HepG2 (cell line): ENCODE data around the gene FUCA2. TPM values are rescaled to one million over a fixed set of nuclear protein-coding genes. Genes with fewer than 3 reads are reported as not detected.

ENCODE experiments used
- MAFK ChIP-seq, 2 experiments: IDR thresholded peaks in 1 of 2; conservative IDR thresholded peaks in 1 of 2; 2 replicates each; pipeline ENCODE4 v1.6.1; 2011; ENCODE audit warnings: improper control_type of control experiment in 2 of 2, low read length in 2 of 2
- POGZ ChIP-seq: sonication (generic); formaldehyde crosslinking; IDR thresholded peaks from 2 replicates; pipeline ENCODE4 v1.4.0; 2020; ENCODE audit warnings: mild to moderate bottlenecking, missing genetic modification reagents
- RARA ChIP-seq: IDR thresholded peaks from 2 replicates; pipeline ENCODE4 v1.6.1; 2016; ENCODE audit warnings: missing genetic modification reagents, missing compliant biosample characterization
- U2AF1 ChIP-seq: fragments of 200-400 bp; formaldehyde crosslinking; optimal IDR thresholded peaks from 2 replicates; pipeline ENCODE3; 2017; ENCODE audit warnings: mild to moderate bottlenecking, low read depth, low read length
- ZNF501 ChIP-seq: sonication (generic); formaldehyde crosslinking; IDR thresholded peaks from 2 replicates; pipeline ENCODE4 v1.5.1; 2020; ENCODE audit warnings: mild to moderate bottlenecking, moderate library complexity, missing genetic modification reagents
- ZNF761 ChIP-seq: sonication (generic); formaldehyde crosslinking; conservative IDR thresholded peaks from 2 replicates; pipeline ENCODE4 v1.4.0; 2020; ENCODE audit warnings: mild to moderate bottlenecking, missing genetic modification reagents
- polyA plus RNA-seq, 8 experiments: library from polyadenylated mRNA; depleted of rRNA in 3 of 8; stranded (reverse) in 7 of 8; unstranded in 1 of 8; fragments of >200 nt; fragmentation: Illumina TruSeq in 4 of 8; extraction: Trizol in 4 of 8; gene quantifications; 2 replicates each; pipeline versions ENCODE4 v1.2.1 to v1.2.3, GENCODE V29; 2011 to 2016; ENCODE audit warnings: low read depth in 4 of 8, missing spikeins in 1 of 8, mixed read lengths in 1 of 8; ENCODE audit not compliant: insufficient read depth in 1 of 8
- total RNA-seq, 5 experiments: library from RNA; depleted of rRNA; stranded (reverse); fragments of >200 nt; fragmentation: Illumina TruSeq; extraction: Trizol; gene quantifications; 2 replicates each; pipeline ENCODE4 v1.2.3, GENCODE V29; 2016; ENCODE audit warnings: low read depth in 1 of 5
- TF ChIP-seq, protein P1 (sequence below): sonication (generic); formaldehyde crosslinking; IDR thresholded peaks from 2 replicates; pipeline ENCODE4 v1.4.0; 2020; ENCODE audit warnings: missing genetic modification reagents, borderline replicate concordance
- TF ChIP-seq, protein P2 (sequence below): sonication (generic); formaldehyde crosslinking; IDR thresholded peaks from 2 replicates; pipeline ENCODE4 v1.4.0; 2020; ENCODE audit warnings: mild to moderate bottlenecking, low read depth, missing genetic modification reagents
- TF ChIP-seq, protein P3 (sequence below): sonication (generic); formaldehyde crosslinking; IDR thresholded peaks from one replicate; pipeline ENCODE4 v1.5.1; 2020; ENCODE audit warnings: mild to moderate bottlenecking, missing genetic modification reagents; ENCODE audit errors: not compliant biosample characterization
- TF ChIP-seq, protein P4 (sequence below): sonication (generic); formaldehyde crosslinking; IDR thresholded peaks from 2 replicates; pipeline ENCODE4 v1.5.0; 2020; ENCODE audit warnings: missing genetic modification reagents
- TF ChIP-seq, protein P5 (sequence below): sonication (generic); formaldehyde crosslinking; IDR thresholded peaks from 2 replicates; pipeline ENCODE4 v1.5.0; 2020; ENCODE audit warnings: mild to moderate bottlenecking, low read depth, missing genetic modification reagents, borderline replicate concordance

FUCA2 gene
- total and polyA plus RNA-seq, 2 of the 13 experiments (the other 11 are each of a cell fraction or from before 2014, with no cell fraction given), result 87.4 to 144 TPM

DNA sequence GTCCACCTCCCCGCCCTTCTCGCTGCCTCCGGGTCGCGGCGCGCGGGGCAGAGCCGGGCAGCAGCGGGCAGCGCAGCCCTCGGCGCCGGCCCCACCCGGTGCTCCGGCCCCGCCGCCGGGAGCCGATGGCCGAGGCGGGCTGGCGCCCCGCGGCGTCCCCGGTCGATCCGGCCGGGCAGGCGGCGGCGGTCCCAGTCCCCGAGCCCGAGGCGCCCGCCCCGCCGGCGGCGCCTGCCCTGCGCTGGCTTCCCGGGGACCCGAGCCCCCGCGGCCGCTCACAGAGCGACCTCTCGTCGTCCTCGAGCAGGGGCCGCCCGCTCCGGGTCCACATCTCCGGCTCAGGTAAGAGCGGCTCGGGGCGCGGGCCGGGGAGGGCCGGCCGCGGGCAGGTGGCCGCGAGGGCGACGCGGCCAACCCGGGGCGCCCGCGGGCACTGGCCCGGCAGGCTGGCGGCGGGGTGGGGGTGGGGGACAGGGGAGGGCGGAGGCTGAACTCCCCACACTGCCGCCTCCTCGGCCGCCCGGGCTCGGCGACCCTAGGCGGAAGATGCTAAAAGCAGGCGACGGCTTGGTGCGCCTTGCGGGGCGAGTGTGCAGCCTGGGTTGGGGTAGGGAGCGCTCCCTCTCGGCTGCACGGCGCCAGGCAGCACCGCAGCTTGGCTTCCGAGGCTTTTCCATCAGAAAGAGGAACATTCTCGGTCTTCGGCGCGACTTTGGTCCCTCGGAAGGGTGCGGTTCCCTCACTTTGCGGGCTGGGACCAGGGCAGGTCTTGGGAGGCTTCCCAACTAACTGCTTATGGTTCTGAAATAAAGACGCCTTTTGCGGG lies 25.6 kb upstream of the FUCA2 start (continued):
- TF ChIP-seq, protein P1, sequence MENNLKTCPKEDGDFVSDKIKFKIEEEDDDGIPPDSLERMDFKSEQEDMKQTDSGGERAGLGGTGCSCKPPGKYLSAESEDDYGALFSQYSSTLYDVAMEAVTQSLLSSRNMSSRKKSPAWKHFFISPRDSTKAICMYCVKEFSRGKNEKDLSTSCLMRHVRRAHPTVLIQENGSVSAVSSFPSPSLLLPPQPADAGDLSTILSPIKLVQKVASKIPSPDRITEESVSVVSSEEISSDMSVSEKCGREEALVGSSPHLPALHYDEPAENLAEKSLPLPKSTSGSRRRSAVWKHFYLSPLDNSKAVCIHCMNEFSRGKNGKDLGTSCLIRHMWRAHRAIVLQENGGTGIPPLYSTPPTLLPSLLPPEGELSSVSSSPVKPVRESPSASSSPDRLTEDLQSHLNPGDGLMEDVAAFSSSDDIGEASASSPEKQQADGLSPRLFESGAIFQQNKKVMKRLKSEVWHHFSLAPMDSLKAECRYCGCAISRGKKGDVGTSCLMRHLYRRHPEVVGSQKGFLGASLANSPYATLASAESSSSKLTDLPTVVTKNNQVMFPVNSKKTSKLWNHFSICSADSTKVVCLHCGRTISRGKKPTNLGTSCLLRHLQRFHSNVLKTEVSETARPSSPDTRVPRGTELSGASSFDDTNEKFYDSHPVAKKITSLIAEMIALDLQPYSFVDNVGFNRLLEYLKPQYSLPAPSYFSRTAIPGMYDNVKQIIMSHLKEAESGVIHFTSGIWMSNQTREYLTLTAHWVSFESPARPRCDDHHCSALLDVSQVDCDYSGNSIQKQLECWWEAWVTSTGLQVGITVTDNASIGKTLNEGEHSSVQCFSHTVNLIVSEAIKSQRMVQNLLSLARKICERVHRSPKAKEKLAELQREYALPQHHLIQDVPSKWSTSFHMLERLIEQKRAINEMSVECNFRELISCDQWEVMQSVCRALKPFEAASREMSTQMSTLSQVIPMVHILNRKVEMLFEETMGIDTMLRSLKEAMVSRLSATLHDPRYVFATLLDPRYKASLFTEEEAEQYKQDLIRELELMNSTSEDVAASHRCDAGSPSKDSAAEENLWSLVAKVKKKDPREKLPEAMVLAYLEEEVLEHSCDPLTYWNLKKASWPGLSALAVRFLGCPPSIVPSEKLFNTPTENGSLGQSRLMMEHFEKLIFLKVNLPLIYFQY (CRISPR knock-in tag), result no peak
- TF ChIP-seq ZNF501 (CRISPR knock-in tag) (no peak), MAFK (conservative IDR thresholded peaks at IDR 0.05 in 1 of 2, IDR thresholded peaks at IDR 0.05 in 1 of 2; ENCODE audit: low read length in 2 of 2) (no peak), U2AF1 (no peak), RARA (no peak), POGZ (CRISPR knock-in tag) (no peak), ZNF761 (CRISPR knock-in tag) (no peak)
- TF ChIP-seq, protein P2, sequence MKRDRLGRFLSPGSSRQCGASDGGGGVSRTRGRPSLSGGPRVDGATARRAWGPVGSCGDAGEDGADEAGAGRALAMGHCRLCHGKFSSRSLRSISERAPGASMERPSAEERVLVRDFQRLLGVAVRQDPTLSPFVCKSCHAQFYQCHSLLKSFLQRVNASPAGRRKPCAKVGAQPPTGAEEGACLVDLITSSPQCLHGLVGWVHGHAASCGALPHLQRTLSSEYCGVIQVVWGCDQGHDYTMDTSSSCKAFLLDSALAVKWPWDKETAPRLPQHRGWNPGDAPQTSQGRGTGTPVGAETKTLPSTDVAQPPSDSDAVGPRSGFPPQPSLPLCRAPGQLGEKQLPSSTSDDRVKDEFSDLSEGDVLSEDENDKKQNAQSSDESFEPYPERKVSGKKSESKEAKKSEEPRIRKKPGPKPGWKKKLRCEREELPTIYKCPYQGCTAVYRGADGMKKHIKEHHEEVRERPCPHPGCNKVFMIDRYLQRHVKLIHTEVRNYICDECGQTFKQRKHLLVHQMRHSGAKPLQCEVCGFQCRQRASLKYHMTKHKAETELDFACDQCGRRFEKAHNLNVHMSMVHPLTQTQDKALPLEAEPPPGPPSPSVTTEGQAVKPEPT (CRISPR knock-in tag), result no peak
- TF ChIP-seq, protein P3, sequence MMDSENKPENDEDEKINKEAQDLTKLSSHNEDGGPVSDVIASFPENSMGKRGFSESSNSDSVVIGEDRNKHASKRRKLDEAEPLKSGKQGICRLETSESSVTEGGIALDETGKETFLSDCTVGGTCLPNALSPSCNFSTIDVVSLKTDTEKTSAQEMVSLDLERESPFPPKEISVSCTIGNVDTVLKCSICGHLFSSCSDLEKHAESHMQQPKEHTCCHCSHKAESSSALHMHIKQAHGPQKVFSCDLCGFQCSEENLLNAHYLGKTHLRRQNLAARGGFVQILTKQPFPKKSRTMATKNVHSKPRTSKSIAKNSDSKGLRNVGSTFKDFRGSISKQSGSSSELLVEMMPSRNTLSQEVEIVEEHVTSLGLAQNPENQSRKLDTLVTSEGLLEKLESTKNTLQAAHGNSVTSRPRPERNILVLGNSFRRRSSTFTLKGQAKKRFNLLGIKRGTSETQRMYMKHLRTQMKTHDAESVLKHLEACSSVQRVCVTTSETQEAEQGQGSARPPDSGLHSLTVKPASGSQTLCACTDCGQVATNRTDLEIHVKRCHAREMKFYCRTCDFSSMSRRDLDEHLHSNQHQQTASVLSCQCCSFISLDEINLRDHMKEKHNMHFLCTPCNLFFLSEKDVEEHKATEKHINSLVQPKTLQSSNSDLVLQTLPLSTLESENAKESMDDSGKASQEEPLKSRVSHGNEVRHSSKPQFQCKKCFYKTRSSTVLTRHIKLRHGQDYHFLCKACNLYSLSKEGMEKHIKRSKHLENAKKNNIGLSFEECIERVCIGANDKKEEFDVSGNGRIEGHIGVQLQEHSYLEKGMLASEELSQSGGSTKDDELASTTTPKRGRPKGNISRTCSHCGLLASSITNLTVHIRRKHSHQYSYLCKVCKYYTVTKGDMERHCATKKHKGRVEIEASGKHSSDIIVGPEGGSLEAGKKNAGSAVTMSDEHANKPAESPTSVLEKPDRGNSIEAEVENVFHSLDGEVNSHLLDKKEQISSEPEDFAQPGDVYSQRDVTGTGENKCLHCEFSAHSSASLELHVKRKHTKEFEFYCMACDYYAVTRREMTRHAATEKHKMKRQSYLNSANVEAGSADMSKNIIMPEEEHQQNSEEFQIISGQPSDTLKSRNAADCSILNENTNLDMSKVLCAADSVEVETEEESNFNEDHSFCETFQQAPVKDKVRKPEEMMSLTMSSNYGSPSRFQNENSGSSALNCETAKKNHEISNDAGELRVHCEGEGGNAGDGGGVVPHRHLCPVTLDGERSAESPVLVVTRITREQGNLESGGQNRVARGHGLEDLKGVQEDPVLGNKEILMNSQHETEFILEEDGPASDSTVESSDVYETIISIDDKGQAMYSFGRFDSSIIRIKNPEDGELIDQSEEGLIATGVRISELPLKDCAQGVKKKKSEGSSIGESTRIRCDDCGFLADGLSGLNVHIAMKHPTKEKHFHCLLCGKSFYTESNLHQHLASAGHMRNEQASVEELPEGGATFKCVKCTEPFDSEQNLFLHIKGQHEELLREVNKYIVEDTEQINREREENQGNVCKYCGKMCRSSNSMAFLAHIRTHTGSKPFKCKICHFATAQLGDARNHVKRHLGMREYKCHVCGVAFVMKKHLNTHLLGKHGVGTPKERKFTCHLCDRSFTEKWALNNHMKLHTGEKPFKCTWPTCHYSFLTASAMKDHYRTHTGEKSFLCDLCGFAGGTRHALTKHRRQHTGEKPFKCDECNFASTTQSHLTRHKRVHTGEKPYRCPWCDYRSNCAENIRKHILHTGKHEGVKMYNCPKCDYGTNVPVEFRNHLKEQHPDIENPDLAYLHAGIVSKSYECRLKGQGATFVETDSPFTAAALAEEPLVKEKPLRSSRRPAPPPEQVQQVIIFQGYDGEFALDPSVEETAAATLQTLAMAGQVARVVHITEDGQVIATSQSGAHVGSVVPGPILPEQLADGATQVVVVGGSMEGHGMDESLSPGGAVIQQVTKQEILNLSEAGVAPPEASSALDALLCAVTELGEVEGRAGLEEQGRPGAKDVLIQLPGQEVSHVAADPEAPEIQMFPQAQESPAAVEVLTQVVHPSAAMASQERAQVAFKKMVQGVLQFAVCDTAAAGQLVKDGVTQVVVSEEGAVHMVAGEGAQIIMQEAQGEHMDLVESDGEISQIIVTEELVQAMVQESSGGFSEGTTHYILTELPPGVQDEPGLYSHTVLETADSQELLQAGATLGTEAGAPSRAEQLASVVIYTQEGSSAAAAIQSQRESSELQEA (CRISPR knock-in tag), result no peak
- TF ChIP-seq, protein P4, sequence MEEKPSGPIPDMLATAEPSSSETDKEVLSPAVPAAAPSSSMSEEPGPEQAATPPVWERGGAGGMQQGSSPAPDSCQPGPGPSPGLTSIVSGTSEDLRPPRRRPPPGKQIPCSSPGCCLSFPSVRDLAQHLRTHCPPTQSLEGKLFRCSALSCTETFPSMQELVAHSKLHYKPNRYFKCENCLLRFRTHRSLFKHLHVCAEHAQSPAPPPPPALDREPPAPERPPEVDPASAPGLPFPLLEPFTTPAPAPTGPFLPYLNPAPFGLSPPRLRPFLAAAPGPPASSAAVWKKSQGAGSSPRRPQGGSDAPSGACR (CRISPR knock-in tag), result no peak
- TF ChIP-seq, protein P5, sequence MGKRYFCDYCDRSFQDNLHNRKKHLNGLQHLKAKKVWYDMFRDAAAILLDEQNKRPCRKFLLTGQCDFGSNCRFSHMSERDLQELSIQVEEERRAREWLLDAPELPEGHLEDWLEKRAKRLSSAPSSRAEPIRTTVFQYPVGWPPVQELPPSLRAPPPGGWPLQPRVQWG (CRISPR knock-in tag), result no peak
